Measurements from ENCODE around the gene NOL12.
A peak's percentile ranks its signal among the peaks of the same experiment; 100 is the strongest.

Gene NOL12

DNA sequence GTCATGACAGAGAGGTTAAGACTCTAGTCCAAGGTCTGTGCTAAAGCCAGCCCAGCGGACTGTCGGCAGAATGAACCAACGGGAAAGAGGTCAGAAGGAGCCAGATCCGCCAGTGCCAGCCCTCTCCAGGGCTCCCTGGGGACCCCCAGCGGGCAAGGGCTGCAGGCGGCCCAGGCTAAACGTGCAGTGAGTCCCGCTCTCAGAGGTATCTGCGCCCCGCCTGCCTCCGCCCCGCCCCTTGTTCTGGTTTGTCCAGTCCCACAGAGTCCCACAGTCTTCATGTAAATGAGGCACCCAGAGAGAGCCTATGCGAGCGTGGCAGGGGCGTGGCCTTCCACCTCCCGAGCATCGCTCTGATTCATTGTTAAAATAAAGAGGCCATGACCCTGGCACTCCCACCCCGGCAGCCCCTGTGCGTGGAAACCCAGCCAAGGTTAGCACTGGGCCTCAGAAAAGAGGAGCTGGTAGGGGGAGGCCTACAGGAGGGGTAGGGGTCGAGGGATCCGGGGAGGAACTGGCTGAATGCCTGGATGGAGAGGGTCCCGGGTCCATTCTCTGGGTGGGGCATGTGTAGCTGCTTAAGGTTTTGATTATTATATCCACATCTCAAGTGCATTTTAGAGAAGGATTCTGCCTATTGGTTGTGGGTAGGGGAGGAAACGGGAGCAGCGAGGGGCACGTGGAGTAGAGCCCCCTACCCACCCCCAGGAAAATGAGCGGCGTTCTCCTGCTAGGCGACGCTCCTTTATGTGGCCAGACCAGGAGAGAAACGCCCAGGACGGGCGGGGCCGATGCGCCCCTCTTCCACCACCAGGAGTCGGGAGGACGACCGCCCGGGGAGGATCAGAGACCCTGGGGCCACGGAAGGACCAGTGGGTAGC is 10.8 kb downstream of the NOL12 start, which contains the start of gene TRIOBP:
TRIOBP (plus strand) TSS at position 392 of the 881 bp plus-strand sequence. CDS start 4,318 bp downstream, outside the sequence.
- no peak for TF ChIP-seq EZH2 (IDR thresholded peaks at IDR 0.05)
- 0 out of 2 replicates have a peak, but pooled peaks have one; percentile 31 for TF ChIP-seq POLR2AphosphoS5 (IDR thresholded peaks at IDR 0.05; ENCODE audit: borderline replicate concordance, low read depth, low read length)
- Histone ChIP-seq H3K4me3 (peak within 1 kb of the TSS; percentile 61), H3K9me3 (ENCODE audit: low read depth, low read length) (no peaks in the 10 kb centered on the region), H3K36me3 (ENCODE audit: insufficient read depth, low read length) (peaks cover 16% of the 10 kb centered on the region), H3K27ac (no peak within 1 kb of the TSS), H3K9ac (ENCODE audit: insufficient read length) (no peak within 1 kb of the TSS)
- DNase-seq (ENCODE audit: low read depth, low spot score), result peak; percentile 65

GRCh38 chr22:37697538-37697835 is 11.3 kb downstream of the NOL12 start:
- no peak overlapping the region for H3K27ac ChIP-seq

DNA sequence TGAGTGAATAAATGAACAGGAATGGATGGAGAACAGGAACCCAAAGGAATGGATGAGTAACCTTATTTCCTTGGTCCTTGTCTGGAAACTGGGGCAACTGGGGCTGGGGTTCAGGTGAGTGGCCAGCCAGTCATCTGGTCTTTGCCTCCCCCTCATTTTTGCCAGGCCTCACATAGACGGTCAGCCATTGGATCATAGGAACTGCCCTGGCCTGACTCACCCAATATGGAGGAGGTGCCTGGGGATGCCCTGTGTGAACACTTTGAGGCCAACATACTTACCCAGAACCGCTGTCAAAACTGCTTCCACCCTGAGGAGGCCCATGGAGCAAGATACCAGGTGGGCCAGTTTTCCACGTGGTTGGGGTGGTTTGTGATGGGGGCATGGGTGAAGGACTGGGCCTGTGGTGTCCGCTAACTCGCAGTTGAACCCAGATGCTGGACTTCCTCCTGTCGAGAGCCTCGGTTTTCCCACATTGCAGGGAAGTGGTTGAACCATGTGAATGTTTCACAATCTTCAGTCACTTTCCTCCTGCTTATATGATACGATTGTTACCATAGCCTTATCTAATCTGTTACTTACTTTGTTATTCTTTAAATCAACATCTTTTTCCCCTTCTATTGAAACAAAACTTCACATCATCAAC is 15.1 kb downstream of the NOL12 start:
- H3K4me3 ChIP-seq, result no peak overlapping the region
- no peak overlapping the region for H3K27ac ChIP-seq
- no peaks in the 10 kb centered on the region for H3K36me3 ChIP-seq (ENCODE audit: insufficient read depth, low read length)
- H3K9me3 ChIP-seq (ENCODE audit: low read depth, low read length), result no peaks in the 10 kb centered on the region
- H3K9ac ChIP-seq (ENCODE audit: insufficient read length), result no peak overlapping the region
- TF ChIP-seq EZH2 (IDR thresholded peaks at IDR 0.05) (no peak), FOXP2 (optimal IDR thresholded peaks at IDR 0.05; ENCODE audit: control extremely low read depth, extremely low read length, insufficient read depth) (no peak), POLR2AphosphoS5 (IDR thresholded peaks at IDR 0.05; ENCODE audit: borderline replicate concordance, low read depth, low read length) (no peak)
- no peak for DNase-seq (ENCODE audit: low read depth, low spot score)

More at GRCh38 chr22:37697538-37697835, 11.3 kb downstream of the NOL12 start:
- Histone ChIP-seq H3K9ac (ENCODE audit: insufficient read length) (no peak overlapping the region), H3K4me3 (no peak overlapping the region), H3K9me3 (ENCODE audit: low read depth, low read length) (no peaks in the 10 kb centered on the region), H3K36me3 (ENCODE audit: insufficient read depth, low read length) (peaks cover 13% of the 10 kb centered on the region)
- TF ChIP-seq FOXP2 (optimal IDR thresholded peaks at IDR 0.05; ENCODE audit: control extremely low read depth, extremely low read length, insufficient read depth), result no peak
- no peak for TF ChIP-seq EZH2 (IDR thresholded peaks at IDR 0.05)
- TF ChIP-seq POLR2AphosphoS5 (IDR thresholded peaks at IDR 0.05; ENCODE audit: borderline replicate concordance, low read depth, low read length), result no peak
- DNase-seq (ENCODE audit: low read depth, low spot score), result no peak

DNA sequence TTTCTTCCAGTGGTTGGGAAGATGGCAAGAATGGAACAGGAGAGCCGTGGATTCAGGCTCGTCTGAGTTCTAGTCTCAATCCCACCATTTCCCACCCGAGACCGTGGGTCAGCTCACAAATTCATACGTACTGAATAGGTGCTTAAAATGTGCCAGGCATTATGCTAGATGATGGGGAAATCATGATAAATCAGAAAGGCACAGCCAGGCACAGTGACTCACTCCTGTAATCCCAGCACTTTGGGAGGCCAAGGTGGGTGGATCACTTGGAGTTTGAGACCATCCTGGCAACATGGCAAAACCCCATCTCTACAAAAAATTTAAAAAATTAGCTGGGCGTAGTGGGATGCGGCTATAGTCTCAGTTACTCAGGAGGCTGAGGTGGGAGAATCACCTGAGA is 17.8 kb downstream of the NOL12 start:
- TF ChIP-seq EZH2 (IDR thresholded peaks at IDR 0.05) (no peak), FOXP2 (optimal IDR thresholded peaks at IDR 0.05; ENCODE audit: control extremely low read depth, extremely low read length, insufficient read depth) (no peak), POLR2AphosphoS5 (IDR thresholded peaks at IDR 0.05; ENCODE audit: borderline replicate concordance, low read depth, low read length) (no peak)
- no peaks in the 10 kb centered on the region for H3K9me3 ChIP-seq (ENCODE audit: low read depth, low read length)
- H3K9ac ChIP-seq (ENCODE audit: insufficient read length), result no peak overlapping the region
- no peak overlapping the region for H3K4me3 ChIP-seq
- no peak overlapping the region for H3K27ac ChIP-seq
- H3K36me3 ChIP-seq (ENCODE audit: insufficient read depth, low read length), result no peaks in the 10 kb centered on the region
- DNase-seq (ENCODE audit: low read depth, low spot score), result no peak

GRCh38 chr22:37704645-37705044 is 18.5 kb downstream of the NOL12 start:
- Histone ChIP-seq H3K9ac (ENCODE audit: insufficient read length) (no peak overlapping the region), H3K27ac (no peak overlapping the region), H3K4me3 (no peak overlapping the region), H3K9me3 (ENCODE audit: low read depth, low read length) (no peaks in the 10 kb centered on the region), H3K36me3 (ENCODE audit: insufficient read depth, low read length) (no peaks in the 10 kb centered on the region)
- no peak for DNase-seq (ENCODE audit: low read depth, low spot score)
- TF ChIP-seq EZH2 (IDR thresholded peaks at IDR 0.05) (no peak), POLR2AphosphoS5 (IDR thresholded peaks at IDR 0.05; ENCODE audit: borderline replicate concordance, low read depth, low read length) (no peak), FOXP2 (optimal IDR thresholded peaks at IDR 0.05; ENCODE audit: control extremely low read depth, extremely low read length, insufficient read depth) (no peak)

GRCh38 chr22:37705205-37705604 is 19.1 kb downstream of the NOL12 start:
- Histone ChIP-seq H3K27ac (no peak overlapping the region), H3K9ac (ENCODE audit: insufficient read length) (no peak overlapping the region), H3K36me3 (ENCODE audit: insufficient read depth, low read length) (no peaks in the 10 kb centered on the region), H3K4me3 (no peak overlapping the region), H3K9me3 (ENCODE audit: low read depth, low read length) (no peaks in the 10 kb centered on the region)
- TF ChIP-seq FOXP2 (optimal IDR thresholded peaks at IDR 0.05; ENCODE audit: control extremely low read depth, extremely low read length, insufficient read depth), result no peak
- no peak for TF ChIP-seq POLR2AphosphoS5 (IDR thresholded peaks at IDR 0.05; ENCODE audit: borderline replicate concordance, low read depth, low read length)
- no peak for TF ChIP-seq EZH2 (IDR thresholded peaks at IDR 0.05)
- DNase-seq (ENCODE audit: low read depth, low spot score), result no peak

DNA sequence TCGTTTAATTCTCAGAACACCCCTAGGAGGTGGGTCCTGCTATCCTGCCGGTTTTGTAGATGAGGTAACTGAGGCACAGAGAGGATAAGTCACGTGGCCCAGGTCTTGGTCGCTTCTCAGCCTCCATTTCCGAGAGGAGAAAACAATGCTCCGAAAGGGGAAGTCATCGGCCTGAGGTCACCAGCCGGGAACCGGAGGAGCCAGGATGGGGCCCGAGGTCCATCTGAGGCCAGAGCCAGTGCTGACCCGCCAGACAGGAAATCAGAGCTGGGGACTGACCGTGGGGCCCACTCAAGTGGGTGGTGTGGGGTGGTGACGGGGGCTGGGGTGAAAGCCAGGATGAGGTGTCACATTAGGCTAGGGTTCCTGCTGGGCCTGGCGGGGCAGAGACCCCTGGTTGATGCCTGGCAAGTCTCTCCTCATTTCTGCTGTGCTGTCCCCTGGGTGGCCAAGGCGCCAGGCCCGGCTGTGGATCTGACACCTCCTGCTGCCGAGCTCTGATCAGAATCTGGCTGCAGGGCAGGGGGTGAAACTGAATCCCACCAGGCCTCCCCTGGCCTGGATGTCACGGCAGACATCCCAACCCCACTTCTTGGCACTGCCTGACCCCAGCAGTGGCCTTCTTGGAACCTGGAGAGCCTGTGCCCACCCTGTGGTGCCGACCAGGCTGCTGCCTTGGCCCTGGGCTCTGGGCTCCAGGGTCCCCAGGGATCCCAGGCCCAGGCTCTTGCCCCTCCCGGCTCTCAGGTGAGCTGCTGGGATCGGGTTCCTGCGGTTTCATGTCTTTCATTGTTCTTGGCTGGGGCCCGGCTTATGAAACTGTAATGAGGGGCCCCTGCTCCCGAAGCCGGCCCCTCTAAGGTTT is 22.7 kb downstream of the NOL12 start:
- no peaks in the 10 kb centered on the region for H3K36me3 ChIP-seq (ENCODE audit: insufficient read depth, low read length)
- DNase-seq (ENCODE audit: low read depth, low spot score), result no peak
- no peak overlapping the region for H3K27ac ChIP-seq
- H3K9me3 ChIP-seq (ENCODE audit: low read depth, low read length), result no peaks in the 10 kb centered on the region
- TF ChIP-seq FOXP2 (optimal IDR thresholded peaks at IDR 0.05; ENCODE audit: control extremely low read depth, extremely low read length, insufficient read depth) (no peak), POLR2AphosphoS5 (IDR thresholded peaks at IDR 0.05; ENCODE audit: borderline replicate concordance, low read depth, low read length) (no peak), EZH2 (IDR thresholded peaks at IDR 0.05) (no peak)
- H3K9ac ChIP-seq (ENCODE audit: insufficient read length), result no peak overlapping the region
- no peak overlapping the region for H3K4me3 ChIP-seq

DNA sequence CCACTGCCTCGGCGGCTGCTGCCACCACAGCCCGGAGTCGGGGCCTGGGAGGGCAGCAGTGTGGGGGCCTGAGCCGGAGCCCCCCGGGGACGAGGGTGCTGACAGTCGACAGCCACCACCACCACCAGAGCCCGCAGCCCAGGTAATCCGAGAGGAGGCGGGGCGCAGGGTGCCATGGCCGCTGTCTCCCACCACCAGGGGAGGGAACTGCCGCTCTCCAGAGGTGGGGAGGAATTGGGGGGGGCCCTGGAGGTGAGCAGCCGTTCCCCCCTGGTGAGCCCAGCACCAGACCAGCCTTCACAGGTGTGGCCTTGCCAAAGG is 23.3 kb downstream of the NOL12 start:
- Histone ChIP-seq H3K9ac (ENCODE audit: insufficient read length) (no peak overlapping the region), H3K36me3 (ENCODE audit: insufficient read depth, low read length) (no peaks in the 10 kb centered on the region), H3K27ac (no peak overlapping the region), H3K9me3 (ENCODE audit: low read depth, low read length) (no peaks in the 10 kb centered on the region), H3K4me3 (no peak overlapping the region)
- TF ChIP-seq FOXP2 (optimal IDR thresholded peaks at IDR 0.05; ENCODE audit: control extremely low read depth, extremely low read length, insufficient read depth) (no peak), EZH2 (IDR thresholded peaks at IDR 0.05) (no peak), POLR2AphosphoS5 (IDR thresholded peaks at IDR 0.05; ENCODE audit: borderline replicate concordance, low read depth, low read length) (no peak)
- DNase-seq (ENCODE audit: low read depth, low spot score), result no peak
